Smooth muscle cell (in vitro differentiated cells): ENCODE measurements around the gene RGS8. TPM values are rescaled to one million over a fixed set of nuclear protein-coding genes. Genes with fewer than 3 reads are reported as not detected.

Experiments used
- DNase-seq: peaks from one replicate; lab custom pipeline; 2025; ENCODE audit not compliant: unreplicated experiment; lab: John Stamatoyannopoulos, UW
- H2AFZ ChIP-seq: fragments of 200-600 bp; sonication (generic); 2 replicates; pipeline ENCODE4 v1.6.0; 2016; ENCODE audit warnings: antibody characterized with exemption, low read depth, mild to moderate bottlenecking
- H3F3A ChIP-seq: fragments of 200-600 bp; sonication (generic); 2 replicates; pipeline ENCODE4 v1.6.0; 2017; ENCODE audit warnings: antibody characterized with exemption, low read depth
- H3K27ac ChIP-seq: fragments of 200-600 bp; sonication (generic); 2 replicates; pipeline ENCODE4 v1.5.1; 2016; ENCODE audit warnings: low read depth, mild to moderate bottlenecking
- H3K27me3 ChIP-seq: fragments of 200-600 bp; sonication (generic); 2 replicates; pipeline ENCODE4 v1.6.1; 2016; ENCODE audit warnings: low read depth, mild to moderate bottlenecking
- H3K36me3 ChIP-seq: fragments of 200-600 bp; sonication (generic); 2 replicates; pipeline ENCODE4 v1.5.1; 2016; ENCODE audit warnings: low read depth
- H3K4me1 ChIP-seq: fragments of 200-600 bp; sonication (generic); 2 replicates; pipeline ENCODE4 v1.5.1; 2016; ENCODE audit warnings: low read depth
- H3K4me2 ChIP-seq: fragments of 200-600 bp; sonication (generic); 2 replicates; pipeline ENCODE4 v1.6.0; 2016; ENCODE audit warnings: mild to moderate bottlenecking
- H3K4me3 ChIP-seq: fragments of 200-600 bp; sonication (generic); 2 replicates; pipeline ENCODE4 v1.5.1; 2016; ENCODE audit warnings: mild to moderate bottlenecking
- H3K79me2 ChIP-seq: fragments of 200-600 bp; sonication (generic); 2 replicates; pipeline ENCODE4 v1.6.0; 2016; ENCODE audit warnings: low read depth, mild to moderate bottlenecking
- H3K9ac ChIP-seq: fragments of 200-600 bp; sonication (generic); 2 replicates; pipeline ENCODE4 v1.6.0; 2016; ENCODE audit warnings: low read depth
- H3K9me3 ChIP-seq: fragments of 200-600 bp; sonication (generic); replicated peaks from 2 replicates; pipeline ENCODE4 v1.5.1; 2016; ENCODE audit warnings: low read depth
- H4K20me1 ChIP-seq: fragments of 200-600 bp; sonication (generic); 2 replicates; pipeline ENCODE4 v1.6.0; 2016; ENCODE audit warnings: low read depth
- WGBS: methylation state at CpG from one replicate; pipeline ENCODE4 v1.1.7; 2016; ENCODE audit warnings: low lambda C conversion rate; 5-methylcytosine and 5-hydroxymethylcytosine counted together
- polyA plus RNA-seq: library from polyadenylated mRNA; unstranded; fragments of >200 nt; fragmentation: Nextera tagmentation; extraction: Ambion mirVana; gene quantifications from 2 replicates; pipeline ENCODE4 v1.2.1, GENCODE V29; 2016
- total RNA-seq: library from RNA; depleted of rRNA; stranded (reverse); fragments of >200 nt; gene quantifications from 2 replicates; pipeline ENCODE4 v1.2.3, GENCODE V29; 2014
- TF ChIP-seq, protein P1 (sequence below): fragments of 200-600 bp; sonication (generic); IDR thresholded peaks from 2 replicates; pipeline ENCODE4 v1.5.1; 2017; ENCODE audit warnings: borderline replicate concordance, mild to moderate bottlenecking, antibody characterized with exemption; ENCODE audit not compliant: insufficient read depth, poor library complexity, severe bottlenecking

RGS8 gene
- total and polyA plus RNA-seq, 2 experiments from 2014 or later, result not detected

DNA sequence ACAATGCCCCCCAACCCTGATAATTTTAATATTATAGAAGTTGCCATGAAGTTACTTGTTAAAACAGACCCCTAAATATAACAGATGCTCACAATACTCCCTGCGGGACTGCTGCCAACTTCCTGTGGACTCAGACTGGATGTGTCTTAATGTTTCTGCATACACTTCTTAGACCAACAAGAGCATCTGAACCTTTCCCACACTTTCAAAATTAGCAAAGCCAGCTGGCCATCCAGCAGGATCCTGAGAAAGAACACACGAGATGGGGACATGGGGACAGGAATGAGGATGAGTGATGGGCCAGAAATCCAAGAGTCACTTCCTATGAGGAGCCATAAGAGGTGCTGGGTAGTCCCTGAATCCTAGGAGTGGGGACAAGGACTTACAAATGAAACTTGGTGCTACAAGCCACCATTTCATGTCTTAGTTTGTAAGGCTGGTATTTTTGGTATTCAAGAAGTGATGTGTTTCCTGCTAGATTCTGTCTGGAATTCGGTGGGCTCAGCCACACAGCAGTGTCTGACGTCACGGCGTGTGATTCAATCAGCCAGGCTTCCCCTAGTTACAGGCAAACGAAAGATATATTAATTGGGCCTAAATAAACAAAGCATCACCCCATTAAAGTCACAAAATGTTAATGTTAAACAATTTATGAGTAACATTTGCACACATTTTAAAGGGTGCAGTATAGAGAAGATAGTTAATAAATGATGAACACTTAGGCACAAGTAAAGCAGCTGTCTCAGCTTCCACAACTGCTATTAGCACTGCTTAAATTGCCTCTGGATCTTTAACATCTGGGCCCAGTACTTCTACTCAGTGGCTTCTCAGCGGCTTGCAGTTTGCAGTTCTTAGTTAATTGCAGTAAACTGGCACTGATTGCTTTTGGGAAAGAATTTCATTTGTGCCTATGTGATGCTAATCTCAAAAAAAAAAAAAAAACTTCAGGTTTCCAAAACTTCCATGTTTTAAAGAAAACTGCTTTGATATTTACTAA is 41.2 kb upstream of the RGS8 start:
- TF ChIP-seq, protein P1, sequence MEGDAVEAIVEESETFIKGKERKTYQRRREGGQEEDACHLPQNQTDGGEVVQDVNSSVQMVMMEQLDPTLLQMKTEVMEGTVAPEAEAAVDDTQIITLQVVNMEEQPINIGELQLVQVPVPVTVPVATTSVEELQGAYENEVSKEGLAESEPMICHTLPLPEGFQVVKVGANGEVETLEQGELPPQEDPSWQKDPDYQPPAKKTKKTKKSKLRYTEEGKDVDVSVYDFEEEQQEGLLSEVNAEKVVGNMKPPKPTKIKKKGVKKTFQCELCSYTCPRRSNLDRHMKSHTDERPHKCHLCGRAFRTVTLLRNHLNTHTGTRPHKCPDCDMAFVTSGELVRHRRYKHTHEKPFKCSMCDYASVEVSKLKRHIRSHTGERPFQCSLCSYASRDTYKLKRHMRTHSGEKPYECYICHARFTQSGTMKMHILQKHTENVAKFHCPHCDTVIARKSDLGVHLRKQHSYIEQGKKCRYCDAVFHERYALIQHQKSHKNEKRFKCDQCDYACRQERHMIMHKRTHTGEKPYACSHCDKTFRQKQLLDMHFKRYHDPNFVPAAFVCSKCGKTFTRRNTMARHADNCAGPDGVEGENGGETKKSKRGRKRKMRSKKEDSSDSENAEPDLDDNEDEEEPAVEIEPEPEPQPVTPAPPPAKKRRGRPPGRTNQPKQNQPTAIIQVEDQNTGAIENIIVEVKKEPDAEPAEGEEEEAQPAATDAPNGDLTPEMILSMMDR, result no peak
- Histone ChIP-seq H3K27ac (peak overlapping the region; percentile 44), H2AFZ (peak overlapping the region; percentile 52), H4K20me1 (no peaks in the 10 kb centered on the region), H3K79me2 (no peaks in the 10 kb centered on the region), H3K4me2 (no peak overlapping the region), H3K9me3 (no peaks in the 10 kb centered on the region), H3F3A (no peaks in the 10 kb centered on the region), H3K36me3 (no peaks in the 10 kb centered on the region), H3K4me1 (no peaks in the 10 kb centered on the region), H3K9ac (no peak overlapping the region), H3K4me3 (no peak overlapping the region), H3K27me3 (no peaks in the 10 kb centered on the region)
- DNase-seq, result no peak
- WGBS, result 64% methylated on average over 8 of the region's 8 CpGs

GRCh38 chr1:182724215-182724614 is 39.8 kb upstream of the RGS8 start:
- Histone ChIP-seq H3K4me3 (no peak overlapping the region), H3K4me1 (no peaks in the 10 kb centered on the region), H3F3A (no peaks in the 10 kb centered on the region), H3K4me2 (no peak overlapping the region), H3K79me2 (no peaks in the 10 kb centered on the region), H4K20me1 (no peaks in the 10 kb centered on the region), H2AFZ (no peak overlapping the region), H3K9ac (no peak overlapping the region), H3K9me3 (no peaks in the 10 kb centered on the region), H3K27me3 (no peaks in the 10 kb centered on the region), H3K36me3 (no peaks in the 10 kb centered on the region), H3K27ac (no peak overlapping the region)
- 83% methylated on average over 2 of the region's 2 CpGs for WGBS
- TF ChIP-seq, protein P1, result no peak
- no peak for DNase-seq

GRCh38 chr1:182723200-182723599 is 38.8 kb upstream of the RGS8 start:
- Histone ChIP-seq H3K27me3 (no peaks in the 10 kb centered on the region), H3K9ac (no peak overlapping the region), H4K20me1 (no peaks in the 10 kb centered on the region), H3K27ac (no peak overlapping the region), H3F3A (no peaks in the 10 kb centered on the region), H3K9me3 (no peaks in the 10 kb centered on the region), H3K4me3 (no peak overlapping the region), H3K79me2 (no peaks in the 10 kb centered on the region), H3K4me2 (no peak overlapping the region), H3K4me1 (no peaks in the 10 kb centered on the region), H3K36me3 (no peaks in the 10 kb centered on the region), H2AFZ (no peak overlapping the region)
- 93% methylated on average over 2 of the region's 2 CpGs for WGBS
- TF ChIP-seq, protein P1, result no peak
- no peak for DNase-seq

DNA sequence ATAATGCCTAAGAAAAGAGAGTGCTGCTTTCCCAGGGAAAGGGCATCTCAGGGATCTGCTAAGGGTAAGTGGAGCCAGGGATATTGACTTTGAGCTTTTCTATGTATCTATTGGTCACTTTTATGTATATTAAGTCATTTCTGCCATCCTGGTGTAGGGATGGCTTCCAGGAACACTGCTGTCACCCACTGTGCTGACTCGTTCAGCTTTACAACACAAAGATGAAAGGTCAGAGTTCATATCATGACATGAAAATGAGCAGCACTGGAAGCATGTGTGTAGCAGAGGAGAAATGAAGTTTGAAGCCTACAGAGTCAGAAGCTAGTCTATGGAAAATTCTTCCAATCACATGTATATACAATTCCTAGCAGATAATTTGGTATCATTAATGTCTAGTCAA is 37.1 kb upstream of the RGS8 start:
- H3K4me3 ChIP-seq, result no peak overlapping the region
- TF ChIP-seq, protein P1, result no peak
- H3K4me1 ChIP-seq, result no peaks in the 10 kb centered on the region
- H3K9me3 ChIP-seq, result no peaks in the 10 kb centered on the region
- H3K4me2 ChIP-seq, result no peak overlapping the region
- H2AFZ ChIP-seq, result no peak overlapping the region
- H3K9ac ChIP-seq, result no peak overlapping the region
- no peak overlapping the region for H3K27ac ChIP-seq
- H3K79me2 ChIP-seq, result no peaks in the 10 kb centered on the region
- H3K36me3 ChIP-seq, result no peaks in the 10 kb centered on the region
- WGBS, result 66% methylated on average over 1 of the region's 1 CpG
- no peaks in the 10 kb centered on the region for H3F3A ChIP-seq
- H4K20me1 ChIP-seq, result no peaks in the 10 kb centered on the region
- H3K27me3 ChIP-seq, result no peaks in the 10 kb centered on the region
- DNase-seq, result no peak
